Endothelial cell of umbilical vein (primary cell): ENCODE results near the gene LRRTM4.

Source experiments
- EZH2 ChIP-seq: IDR thresholded peaks from 2 replicates; pipeline ENCODE4 v1.6.1; 2012; ENCODE audit warnings: borderline replicate concordance, low read depth, mild to moderate bottlenecking, moderate library complexity, low read length, inconsistent platforms; ENCODE audit not compliant: severe bottlenecking
- POLR2A ChIP-seq: IDR thresholded peaks from 2 replicates; pipeline ENCODE4 v1.6.1; 2012; ENCODE audit warnings: low read depth, mild to moderate bottlenecking, control low read depth, low read length
- POLR2AphosphoS5 ChIP-seq: IDR thresholded peaks from 2 replicates; pipeline ENCODE4 v1.6.1; 2012; ENCODE audit warnings: low read depth, mild to moderate bottlenecking, control low read depth, low read length, moderate library complexity; ENCODE audit not compliant: insufficient read depth
- TF ChIP-seq, protein P1 (sequence below), 2 donors: IDR thresholded peaks; 1 replicate in 1 of 2; 2 replicates in 1 of 2; pipeline ENCODE4 v1.5.1; 2011; ENCODE audit warnings: low read length in 2 of 2, mild to moderate bottlenecking in 2 of 2, moderate library complexity in 2 of 2, control low read depth in 1 of 2, inconsistent platforms in 1 of 2, low read depth in 1 of 2; ENCODE audit not compliant: insufficient read depth in 1 of 2; ENCODE audit errors: extremely low read depth in 1 of 2

DNA sequence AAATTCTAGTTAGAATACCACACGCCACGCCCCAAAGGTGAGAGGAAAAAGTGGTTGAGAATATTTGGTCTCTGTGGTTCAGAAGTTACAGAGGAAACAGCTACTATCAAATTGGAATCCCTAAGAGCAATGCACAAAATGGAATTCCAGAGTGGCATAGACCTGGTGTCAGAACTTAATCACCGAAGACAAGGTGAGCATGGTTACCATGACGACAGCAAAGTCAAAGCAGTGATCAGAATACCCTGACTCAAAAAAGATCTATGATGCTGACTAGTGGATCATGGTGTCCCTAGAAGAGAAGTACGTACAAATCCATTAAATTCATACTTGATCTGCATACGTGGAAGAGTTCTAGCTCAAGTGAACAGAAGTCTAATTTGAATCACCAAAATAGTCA lies 14.5 kb downstream of the LRRTM4 start:
- TF ChIP-seq, protein P1, sequence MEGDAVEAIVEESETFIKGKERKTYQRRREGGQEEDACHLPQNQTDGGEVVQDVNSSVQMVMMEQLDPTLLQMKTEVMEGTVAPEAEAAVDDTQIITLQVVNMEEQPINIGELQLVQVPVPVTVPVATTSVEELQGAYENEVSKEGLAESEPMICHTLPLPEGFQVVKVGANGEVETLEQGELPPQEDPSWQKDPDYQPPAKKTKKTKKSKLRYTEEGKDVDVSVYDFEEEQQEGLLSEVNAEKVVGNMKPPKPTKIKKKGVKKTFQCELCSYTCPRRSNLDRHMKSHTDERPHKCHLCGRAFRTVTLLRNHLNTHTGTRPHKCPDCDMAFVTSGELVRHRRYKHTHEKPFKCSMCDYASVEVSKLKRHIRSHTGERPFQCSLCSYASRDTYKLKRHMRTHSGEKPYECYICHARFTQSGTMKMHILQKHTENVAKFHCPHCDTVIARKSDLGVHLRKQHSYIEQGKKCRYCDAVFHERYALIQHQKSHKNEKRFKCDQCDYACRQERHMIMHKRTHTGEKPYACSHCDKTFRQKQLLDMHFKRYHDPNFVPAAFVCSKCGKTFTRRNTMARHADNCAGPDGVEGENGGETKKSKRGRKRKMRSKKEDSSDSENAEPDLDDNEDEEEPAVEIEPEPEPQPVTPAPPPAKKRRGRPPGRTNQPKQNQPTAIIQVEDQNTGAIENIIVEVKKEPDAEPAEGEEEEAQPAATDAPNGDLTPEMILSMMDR (IDR thresholded peaks at IDR 0.05; ENCODE audit: extremely low read depth in 1 of 2, insufficient read depth in 1 of 2, low read depth in 1 of 2, low read length in 2 of 2) = no peak
- TF ChIP-seq POLR2A (no peak), POLR2AphosphoS5 (no peak), EZH2 (no peak)
